Mesangial cell (primary cell): ENCODE measurements around the gene FOXI2. TPM values are rescaled to one million over a fixed set of nuclear protein-coding genes. Genes with fewer than 3 reads are reported as not detected.

ENCODE experiments used
- total RNA-seq: library from RNA; depleted of rRNA; stranded (reverse); fragments of >200 nt; gene quantifications from 2 replicates; pipeline ENCODE4 v1.2.3, GENCODE V29; 2015

FOXI2 gene
- not detected in 2 replicates for total RNA-seq

DNA sequence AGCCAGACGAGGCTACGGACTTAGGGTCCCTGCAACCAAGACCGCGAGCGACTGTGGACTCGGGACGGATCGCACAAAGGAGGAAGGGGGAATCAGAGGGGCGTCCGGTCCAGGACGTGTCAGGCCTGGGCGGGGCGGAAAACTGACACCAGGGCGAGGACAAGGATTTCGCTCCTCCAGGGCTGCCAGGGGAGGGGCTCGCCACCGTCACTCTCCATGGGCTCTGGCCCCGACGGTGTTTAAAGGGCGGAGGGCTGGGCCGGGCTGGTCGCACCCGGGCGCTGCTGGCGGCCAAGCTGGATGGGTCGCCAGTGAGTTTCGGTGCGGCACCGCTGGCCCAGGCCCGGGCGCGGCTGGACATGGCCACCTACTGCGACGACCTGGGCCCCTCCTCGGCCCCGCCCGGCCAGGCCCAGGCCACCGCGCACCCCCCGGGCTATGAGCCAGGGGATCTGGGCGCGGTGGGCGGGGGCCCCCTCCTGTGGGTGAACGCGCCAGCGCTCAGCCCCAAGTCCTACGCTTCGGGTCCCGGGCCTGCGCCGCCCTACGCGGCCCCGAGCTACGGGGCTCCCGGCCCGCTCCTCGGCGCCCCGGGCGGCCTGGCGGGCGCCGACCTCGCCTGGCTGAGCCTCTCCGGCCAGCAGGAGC is at the start of gene FOXI2:
TSS of gene FOXI2 (plus strand) at position 271 of the 648 bp plus-strand sequence. CDS start at position 360, 89 bp downstream.

Other genes starting within 250 kb of the FOXI2 start
- gene NPS, start 187.9 kb upstream of the FOXI2 start, total RNA-seq: not detected in 2 replicates
- not detected in 2 replicates for gene CLRN3, start 155.8 kb downstream of the FOXI2 start, total RNA-seq
- gene PTPRE, start 169.9 kb downstream of the FOXI2 start, total RNA-seq: 5.2 and 8.3 TPM in 2 replicates